Keratinocyte (primary cell): Measurements from ENCODE around the gene MAGI1. TPM values are rescaled to one million over a fixed set of nuclear protein-coding genes. Genes with fewer than 3 reads are reported as not detected.

Source experiments
- DNase-seq: peaks from one replicate; pipeline ENCODE4 v3.0.0-alpha.2; 2011; ENCODE audit warnings: low read depth, missing footprints, low spot score
- FAIRE-seq: peaks from 2 replicates; lab custom pipeline; 2011; peaks lifted over from hg19 to GRCh38; lab: Jason Lieb, UNC
- H2AFZ ChIP-seq: 2 replicates; pipeline ENCODE4 v1.6.0; 2012; ENCODE audit warnings: low read length, control low read depth, inconsistent platforms; ENCODE audit not compliant: control insufficient read depth
- H3K27ac ChIP-seq: 2 replicates; pipeline ENCODE4 v1.5.1; 2011; ENCODE audit warnings: low read length; ENCODE audit not compliant: control insufficient read depth, insufficient read depth
- H3K27me3 ChIP-seq: 3 replicates; pipeline ENCODE4 v1.6.0; 2011; ENCODE audit warnings: low read length; ENCODE audit not compliant: control insufficient read depth, insufficient read depth; ENCODE audit errors: extremely low read depth
- H3K36me3 ChIP-seq, 2 experiments: 2 replicates in 1 of 2; 3 replicates in 1 of 2; pipeline ENCODE4 v1.5.1; 2011; ENCODE audit warnings: low read length in 2 of 2, mild to moderate bottlenecking in 1 of 2; ENCODE audit not compliant: control insufficient read depth in 2 of 2, insufficient read depth in 2 of 2; ENCODE audit errors: extremely low read depth in 1 of 2
- H3K4me1 ChIP-seq: 3 replicates; pipeline ENCODE4 v1.5.1; 2011; ENCODE audit warnings: low read length; ENCODE audit not compliant: control insufficient read depth, insufficient read depth; ENCODE audit errors: extremely low read depth
- H3K4me2 ChIP-seq: 3 replicates; pipeline ENCODE4 v1.6.0; 2011; ENCODE audit warnings: low read depth, low read length; ENCODE audit not compliant: control insufficient read depth, insufficient read depth; ENCODE audit errors: extremely low read depth
- H3K4me3 ChIP-seq, 3 experiments: fragments of 200-600 bp in 1 of 3; sonication (generic) in 1 of 3; 2 replicates in 2 of 3; 3 replicates in 1 of 3; pipeline ENCODE4 v1.5.1; 2011 to 2016; ENCODE audit warnings: low read length in 3 of 3, mild to moderate bottlenecking in 3 of 3, control low read depth in 2 of 3, inconsistent platforms in 1 of 3, low read depth in 1 of 3, mixed read lengths in 1 of 3, mixed run types in 1 of 3, moderate library complexity in 1 of 3; ENCODE audit not compliant: control insufficient read depth in 2 of 3, insufficient read depth in 2 of 3; ENCODE audit errors: extremely low read depth in 1 of 3
- H3K79me2 ChIP-seq: 2 replicates; pipeline ENCODE4 v1.6.0; 2012; ENCODE audit warnings: low read length; ENCODE audit not compliant: control insufficient read depth, insufficient read depth
- H3K9ac ChIP-seq: 3 replicates; pipeline ENCODE4 v1.6.0; 2011; ENCODE audit warnings: low read length; ENCODE audit not compliant: control insufficient read depth, insufficient read depth; ENCODE audit errors: extremely low read depth
- H3K9me1 ChIP-seq: 3 replicates; pipeline ENCODE4 v1.6.0; 2011; ENCODE audit warnings: low read length; ENCODE audit not compliant: control insufficient read depth, insufficient read depth; ENCODE audit errors: extremely low read depth
- H3K9me3 ChIP-seq: 2 replicates; pipeline ENCODE4 v1.5.1; 2012; ENCODE audit warnings: low read depth, low read length; ENCODE audit not compliant: control insufficient read depth
- H4K20me1 ChIP-seq: 3 replicates; pipeline ENCODE4 v1.6.0; 2011; ENCODE audit warnings: low read length; ENCODE audit not compliant: control insufficient read depth, insufficient read depth; ENCODE audit errors: extremely low read depth
- CTCF ChIP-seq, 3 experiments: IDR thresholded peaks in 1 of 3; conservative IDR thresholded peaks in 1 of 3; optimal IDR thresholded peaks in 1 of 3; 2 replicates in 2 of 3; 3 replicates in 1 of 3; pipeline versions ENCODE3 to v1.5.1; 2011; ENCODE audit warnings: low read length in 3 of 3, mild to moderate bottlenecking in 3 of 3, moderate library complexity in 2 of 3, control low read depth in 1 of 3, inconsistent platforms in 1 of 3; ENCODE audit not compliant: insufficient read depth in 2 of 3; ENCODE audit errors: extremely low read depth in 1 of 3
- EZH2 ChIP-seq: IDR thresholded peaks from one replicate; pipeline ENCODE4 v1.6.1; 2012; ENCODE audit warnings: inconsistent platforms, mild to moderate bottlenecking, low read length, moderate library complexity
- dilution Hi-C: fragments of 300-500 bp; cut with MboI; formaldehyde crosslinking; loops from one replicate; pipeline ENCODE4 v1.7.0; 2020; ENCODE audit warnings: low sequenced_read_pairs; ENCODE audit not compliant: extremely low pct_ligation_motif_present
- polyA plus RNA-seq, 5 experiments: library from polyadenylated mRNA; depleted of rRNA in 3 of 5; stranded (reverse) in 3 of 5; stranded (forward) in 1 of 5; unstranded in 1 of 5; fragments of >200 nt; gene quantifications; 1 replicate in 1 of 5; 2 replicates in 3 of 5; 3 replicates in 1 of 5; pipeline versions ENCODE4 v1.2.1 to v1.2.3, GENCODE V29; 2011 to 2012; ENCODE audit warnings: missing spikeins in 2 of 5, low read depth in 1 of 5, low replicate concordance in 1 of 5

Gene MAGI1
- polyA plus RNA-seq, 1 donor (not counting 4 experiments of a cell fraction or from before 2014, with no cell fraction given) = 10.9 TPM

DNA sequence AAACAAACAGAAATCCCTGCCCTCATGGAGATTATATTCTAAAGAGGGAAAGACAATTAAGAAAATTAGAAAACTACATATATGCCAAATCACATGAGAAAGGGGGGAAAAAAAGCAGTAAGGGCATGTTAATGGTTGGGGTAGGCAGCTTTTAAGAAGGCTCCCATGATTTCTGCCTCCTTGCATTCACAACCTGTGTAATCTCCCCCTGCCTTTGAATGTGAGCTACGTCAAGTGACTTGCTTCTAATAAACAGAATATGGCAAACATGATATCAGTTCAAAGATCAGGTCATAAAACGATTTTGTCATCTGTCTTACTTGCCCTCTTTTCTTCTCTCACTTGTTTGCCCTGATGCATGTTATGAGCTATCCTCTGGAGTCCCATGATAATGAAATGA, 677.3 kb downstream of the MAGI1 start:
- DNase-seq (no peak), FAIRE-seq (no peak)
- Histone ChIP-seq H3K9me1 (no peaks in the 10 kb centered on the region), H3K4me2 (no peak overlapping the region), H3K4me3 (no peak overlapping the region), H3K36me3 (peaks cover 0 to 3% of the 10 kb centered on the region in 2 experiments), H3K4me1 (no peaks in the 10 kb centered on the region), H2AFZ (no peak overlapping the region), H3K27me3 (no peaks in the 10 kb centered on the region), H3K9ac (no peak overlapping the region), H3K79me2 (no peaks in the 10 kb centered on the region), H3K27ac (no peak overlapping the region), H3K9me3 (no peaks in the 10 kb centered on the region), H4K20me1 (no peaks in the 10 kb centered on the region)
- TF ChIP-seq EZH2 (no peak), CTCF (optimal IDR thresholded peaks at IDR 0.05 in 1 of 3, IDR thresholded peaks at IDR 0.05 in 1 of 3, conservative IDR thresholded peaks at IDR 0.05 in 1 of 3; ENCODE audit: extremely low read depth in 1 of 3, insufficient read depth in 2 of 3, low read length in 3 of 3) (no peak)
- dilution Hi-C loops = no loop called here

- TF ChIP-seq CTCF (optimal IDR thresholded peaks at IDR 0.05 in 1 of 3, IDR thresholded peaks at IDR 0.05 in 1 of 3, conservative IDR thresholded peaks at IDR 0.05 in 1 of 3; ENCODE audit: extremely low read depth in 1 of 3, insufficient read depth in 2 of 3, low read length in 3 of 3) (no peak), EZH2 (no peak)
- FAIRE-seq = no peak
- H3K36me3 ChIP-seq = peaks cover 0 to 3% of the 10 kb centered on the region in 2 experiments
- no peaks in the 10 kb centered on the region for H3K9me1 ChIP-seq
- no peak overlapping the region for H3K27ac ChIP-seq
- no peak overlapping the region for H2AFZ ChIP-seq
- H3K4me3 ChIP-seq = no peak overlapping the region
- H3K9ac ChIP-seq = no peak overlapping the region
- no peaks in the 10 kb centered on the region for H3K79me2 ChIP-seq
- no peaks in the 10 kb centered on the region for H3K4me1 ChIP-seq
- DNase-seq = no peak
- no peaks in the 10 kb centered on the region for H3K27me3 ChIP-seq
- no peak overlapping the region for H3K4me2 ChIP-seq
- dilution Hi-C loops = no loop called here
- no peaks in the 10 kb centered on the region for H4K20me1 ChIP-seq
- no peaks in the 10 kb centered on the region for H3K9me3 ChIP-seq
Measured at GRCh38 chr3:65356331-65357248, 682.1 kb downstream of the MAGI1 start.
